MCF 10A (cell line): ENCODE data around the gene LGALS8. TPM values are rescaled to one million over a fixed set of nuclear protein-coding genes. Genes with fewer than 3 reads are reported as not detected.
A peak's percentile ranks its signal among the peaks of the same experiment; 100 is the strongest.
"Not testable (repeated sequence)": the region's sequence is repeated elsewhere in the genome, so short reads cannot be mapped to it uniquely, and the experiment has no call there.

Source experiments
- BruUV-seq: library from RNA; stranded (reverse); fragments of 400-500 nt; replicated peaks from 2 replicates; lab custom pipeline; 2021; lab: Mats Ljungman, UMichigan
- CTCF ChIA-PET: fragments of 300-600 bp; sonication (Branson Sonifier 250); formaldehyde crosslinking; extraction: SDS; loops from one replicate; lab custom pipeline; 2021; ENCODE audit warnings: antibody characterized with exemption, inconsistent platforms; lab: Yijun Ruan, JAX
- POLR2A ChIA-PET: fragments of 300-600, 350-650 bp; sonication (Branson Sonifier 250); formaldehyde crosslinking; extraction: SDS; loops from one replicate; lab custom pipeline; 2020; ENCODE audit warnings: antibody characterized with exemption, inconsistent platforms; lab: Yijun Ruan, JAX
- DNase-seq: peaks from one replicate; pipeline ENCODE4 v3.0.0-alpha.2; 2018; ENCODE audit not compliant: unreplicated experiment
- H3K27ac Mint-ChIP-seq: one replicate; pipeline ENCODE4 v1.8.0; 2022; ENCODE audit warnings: mild to moderate bottlenecking, low read depth, mixed read lengths; ENCODE audit not compliant: unreplicated experiment
- H3K27me3 Mint-ChIP-seq: one replicate; pipeline ENCODE4 v1.8.0; 2022; ENCODE audit warnings: mixed read lengths; ENCODE audit not compliant: insufficient read depth, unreplicated experiment
- H3K36me3 Mint-ChIP-seq: one replicate; pipeline ENCODE4 v1.8.0; 2022; ENCODE audit warnings: mild to moderate bottlenecking, moderate library complexity, mixed read lengths; ENCODE audit not compliant: insufficient read depth, unreplicated experiment
- H3K4me1 Mint-ChIP-seq: one replicate; pipeline ENCODE4 v1.8.0; 2022; ENCODE audit warnings: mixed read lengths; ENCODE audit not compliant: insufficient read depth, unreplicated experiment
- H3K4me3 Mint-ChIP-seq: one replicate; pipeline ENCODE4 v1.8.0; 2022; ENCODE audit warnings: mild to moderate bottlenecking, moderate library complexity, mixed read lengths; ENCODE audit not compliant: unreplicated experiment
- H3K9me3 Mint-ChIP-seq: one replicate; pipeline ENCODE4 v1.8.0; 2022; ENCODE audit warnings: mixed read lengths; ENCODE audit not compliant: unreplicated experiment
- CTCF ChIP-seq: fragments of 200-600 bp; IDR thresholded peaks from one replicate; pipeline ENCODE4 v1.8.0; 2022; ENCODE audit warnings: antibody characterized with exemption, mild to moderate bottlenecking; ENCODE audit not compliant: unreplicated experiment
- intact Hi-C: fragments of 100-400 bp; cut with micrococcal nuclease; formaldehyde crosslinking; loops from 2 replicates; pipeline ENCODE4 v1.14.1; 2022
- total RNA-seq: library from RNA; stranded (reverse); gene quantifications from 2 replicates; pipeline ENCODE4 v1.2.3, GENCODE V29; 2022

The LGALS8 gene
- total RNA-seq, 1 experiment from 2014 or later = 73.2 TPM

GRCh38 chr1:236484310-236484971 lies 39.3 kb upstream of the LGALS8 start:
- DNase-seq = no peak
- POLR2A ChIA-PET = interaction anchor here (0.6 to 0.7 kb wide), 2 partner anchors 573 to 903 kb away, joined by 3 read pairs; no protein-coding TSS in a partner anchor
- TF ChIP-seq CTCF = no peak
- Mint-ChIP-seq H3K27me3 (no peaks in the 10 kb centered on the region), H3K4me3 (no peak overlapping the region), H3K36me3 (no peaks in the 10 kb centered on the region), H3K9me3 (no peaks in the 10 kb centered on the region), H3K4me1 (no peaks in the 10 kb centered on the region), H3K27ac (no peak overlapping the region)
- intact Hi-C loops = no loop called here
- no TSS peak for BruUV-seq
- CTCF ChIA-PET = interaction anchor here (0.6 to 11.5 kb wide), 5 partner anchors 19 to 376 kb away, joined by 3 to 376 read pairs (median 3); no protein-coding TSS in a partner anchor

GRCh38 chr1:236486356-236487002 lies 37.3 kb upstream of the LGALS8 start:
- Mint-ChIP-seq H3K27ac (no peak overlapping the region), H3K9me3 (no peaks in the 10 kb centered on the region), H3K4me1 (no peaks in the 10 kb centered on the region), H3K27me3 (peaks cover 1% of the 10 kb centered on the region), H3K4me3 (no peak overlapping the region), H3K36me3 (no peaks in the 10 kb centered on the region)
- BruUV-seq = no TSS peak
- no peak for DNase-seq
- intact Hi-C loops = no loop called here
- POLR2A ChIA-PET = interaction anchor here (0.6 to 0.8 kb wide), 2 partner anchors 89 to 418 kb away, joined by 3 read pairs; no protein-coding TSS in a partner anchor
- CTCF ChIA-PET = interaction anchor here (0.5 to 11.5 kb wide), 8 partner anchors 8 to 1211 kb away, joined by 3 to 376 read pairs (median 3); no protein-coding TSS in a partner anchor
- TF ChIP-seq CTCF = no peak

- H3K36me3 Mint-ChIP-seq, DNase-seq, H3K27ac Mint-ChIP-seq, H3K27me3 Mint-ChIP-seq, H3K4me1 Mint-ChIP-seq, BruUV-seq, H3K9me3 Mint-ChIP-seq, POLR2A ChIA-PET, intact Hi-C loops, H3K4me3 Mint-ChIP-seq: not testable (repeated sequence)
- CTCF ChIA-PET = interaction anchor here (0.6 to 11.5 kb wide), 32 partner anchors 9 to 893 kb away, joined by 3 to 376 read pairs (median 3); no protein-coding TSS in a partner anchor
Measured at GRCh38 chr1:236489161-236489560, 34.6 kb upstream of the LGALS8 start.

GRCh38 chr1:236489710-236490377 lies 33.9 kb upstream of the LGALS8 start:
- H3K36me3 Mint-ChIP-seq = no peaks in the 10 kb centered on the region
- H3K27me3 Mint-ChIP-seq = peaks cover 7% of the 10 kb centered on the region
- DNase-seq = peak; percentile 85

More at GRCh38 chr1:236489710-236490377, 33.9 kb upstream of the LGALS8 start:
- ChIA-PET POLR2A (interaction anchor here (1.0 to 1.1 kb wide), 2 partner anchors 12 to 35 kb away, joined by 3 read pairs; no protein-coding TSS in a partner anchor), CTCF (interaction anchor here (0.6 to 11.5 kb wide), 39 partner anchors 9 to 976 kb away, joined by 3 to 376 read pairs (median 3); no protein-coding TSS in a partner anchor)
- Mint-ChIP-seq H3K4me1 (no peaks in the 10 kb centered on the region), H3K9me3 (no peaks in the 10 kb centered on the region), H3K27ac (no peak overlapping the region), H3K4me3 (no peak overlapping the region)
- intact Hi-C loops = loop anchor here (1.0 to 5.0 kb wide), 4 partner anchors 42 to 387 kb away; partner anchors contain the start of gene ERO1B
- peak; percentile 86 for TF ChIP-seq CTCF
- BruUV-seq = TSS peak; percentile 75
